HG03196 (cell line): ENCODE results near the gene ALX4.

Experiments
- ATAC-seq: cut with Tn5 transposase; IDR thresholded peaks from one replicate; pipeline ENCODE4 v1.9.1; 2021; ENCODE audit not compliant: unreplicated experiment

Gene ALX4

GRCh38 chr11:44213148-44213547 lies 96.8 kb downstream of the ALX4 start:
- ATAC-seq: no peak

GRCh38 chr11:44212128-44212527 lies 97.8 kb downstream of the ALX4 start:
- ATAC-seq: no peak
